ENCODE measurements around the gene CA5A.
"Not testable (repeated sequence)": the region's sequence is repeated elsewhere in the genome, so short reads cannot be mapped to it uniquely, and the experiment has no call there.

The CA5A gene

DNA sequence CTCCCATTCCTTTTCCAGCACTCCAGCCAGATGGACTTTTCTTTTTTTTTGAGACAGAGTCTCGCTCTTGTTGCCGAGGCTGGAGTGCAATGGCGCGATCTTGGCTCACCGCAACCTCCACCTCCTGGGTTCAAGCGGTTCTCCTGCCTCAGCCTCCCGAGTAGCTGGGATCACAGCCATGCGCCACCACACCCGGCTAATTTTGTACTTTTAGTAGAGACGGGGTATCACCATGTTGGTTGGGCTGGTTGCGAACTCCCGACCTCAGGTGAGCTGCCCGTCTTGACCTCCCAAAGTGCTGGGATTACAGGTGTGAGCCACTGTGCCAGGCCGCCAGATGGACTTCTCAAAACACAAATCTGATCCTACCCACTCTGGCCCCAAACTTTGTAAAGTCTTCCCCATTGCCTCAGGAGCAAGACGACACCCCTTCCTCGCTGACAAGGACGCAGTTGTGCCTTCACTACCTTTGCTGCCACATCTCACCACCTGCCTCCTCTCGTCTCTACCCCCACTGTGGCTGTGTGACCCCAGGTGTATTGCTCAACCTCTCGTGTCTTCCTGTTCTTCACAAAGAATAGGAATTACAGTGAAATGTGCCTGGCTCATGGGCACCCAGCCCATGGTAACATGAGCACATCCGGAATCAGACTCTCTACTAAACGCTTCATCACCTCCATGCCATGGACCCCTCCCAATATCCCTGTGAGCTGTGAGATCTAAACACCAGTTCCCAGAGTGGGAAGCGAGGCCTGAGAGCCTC is 11.2 kb upstream of the CA5A start:
- no peak for DNase-seq

GRCh38 chr16:87946596-87947347 is 10.4 kb upstream of the CA5A start:
- DNase-seq: no peak

- DNase-seq: peak; percentile 24
These were observed 9.2 kb upstream of the CA5A start for GRCh38 chr16:87945351-87946042.

DNA sequence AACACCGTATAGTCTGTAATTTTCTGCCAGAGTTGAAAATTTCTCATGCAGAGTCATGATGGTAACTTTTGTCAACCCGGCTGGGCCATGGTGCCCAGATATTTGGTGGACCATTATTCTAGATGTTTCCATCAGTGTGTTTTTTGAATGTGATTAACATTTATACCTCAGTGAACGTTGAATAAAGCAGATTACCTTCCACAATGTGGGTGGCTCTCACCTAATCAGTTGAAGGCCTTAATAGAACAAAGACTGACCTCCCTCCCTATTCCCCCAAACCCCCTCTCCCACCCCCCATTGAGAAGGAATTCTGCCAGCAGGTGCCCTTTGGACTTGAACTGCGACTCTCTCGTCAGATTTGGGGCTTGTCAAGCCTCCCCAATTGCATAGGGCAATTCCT is 6.4 kb upstream of the CA5A start:
- no peak for DNase-seq

- DNase-seq: no peak
These were observed 3.5 kb upstream of the CA5A start for GRCh38 chr16:87939562-87940423.

GRCh38 chr16:87938412-87938949 is 2.2 kb upstream of the CA5A start:
- no peak for DNase-seq

- not testable (repeated sequence) for DNase-seq
These were observed 858 bp upstream of the CA5A start for GRCh38 chr16:87937231-87937542.

DNA sequence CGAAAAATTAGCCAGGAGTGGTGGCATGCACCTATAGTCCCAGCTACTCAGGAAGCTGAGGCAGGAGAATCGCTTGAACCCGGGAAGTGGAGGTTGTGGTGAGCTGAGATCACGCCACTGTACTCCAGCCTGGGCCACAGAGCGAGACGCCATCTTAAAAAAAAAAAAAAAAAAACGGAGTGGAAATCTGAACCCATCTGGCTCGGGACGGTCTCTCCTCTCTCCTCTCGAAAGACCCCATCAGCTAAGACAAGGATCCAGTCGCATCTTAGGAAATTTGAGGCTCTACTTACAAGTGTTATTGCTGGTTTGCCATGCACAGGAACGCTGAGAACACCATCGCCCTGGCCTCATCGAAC is 334 bp downstream of the CA5A start:
- DNase-seq: not testable (repeated sequence)

GRCh38 chr16:87934752-87935425 is 1.4 kb downstream of the CA5A start:
- DNase-seq: not testable (repeated sequence)

DNA sequence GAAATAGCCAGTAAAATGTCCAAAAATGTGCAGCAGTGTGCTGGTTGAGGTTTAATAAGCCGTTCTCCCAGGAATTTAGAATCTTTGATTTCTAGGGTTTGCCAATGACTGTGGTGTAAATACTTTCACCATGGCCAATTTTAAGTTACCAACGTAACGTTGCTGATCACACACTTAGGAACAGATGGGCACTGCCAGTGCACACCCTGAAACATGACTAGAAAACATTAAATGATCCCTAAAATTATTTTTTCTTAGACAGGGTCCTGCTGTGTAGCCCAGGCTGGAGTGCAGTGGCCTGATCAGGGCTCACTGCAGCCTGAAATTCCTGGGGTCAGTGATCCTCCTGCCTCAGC is 3.2 kb downstream of the CA5A start:
- DNase-seq: no peak

GRCh38 chr16:87932475-87933139 is 3.7 kb downstream of the CA5A start:
- not testable (repeated sequence) for DNase-seq

DNA sequence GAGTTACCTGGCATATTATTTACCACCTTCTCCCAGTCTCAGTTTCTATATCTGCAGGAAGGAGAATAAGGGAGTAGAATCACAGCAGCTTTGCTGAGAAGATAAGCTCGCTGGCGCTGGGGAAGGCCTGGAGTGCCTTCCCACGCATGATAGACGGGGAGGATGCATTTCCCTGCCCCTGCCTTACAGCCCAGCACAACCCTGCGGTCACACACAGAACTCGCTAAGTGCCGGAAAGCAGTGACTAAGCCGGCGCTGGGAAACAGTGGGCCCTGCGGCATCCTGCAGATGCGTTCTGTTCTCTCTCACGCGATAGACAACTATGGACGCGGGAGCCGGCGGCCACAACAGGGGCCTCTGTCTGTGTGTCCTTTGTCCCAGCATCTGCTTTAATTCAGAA is 4.8 kb downstream of the CA5A start:
- DNase-seq: no peak

GRCh38 chr16:87930456-87930855 is 5.9 kb downstream of the CA5A start:
- DNase-seq: no peak

GRCh38 chr16:87929986-87930385 is 6.3 kb downstream of the CA5A start:
- peak; percentile 60 for DNase-seq

- no peak for DNase-seq
These were observed 9.2 kb downstream of the CA5A start for GRCh38 chr16:87927195-87927562.

GRCh38 chr16:87926246-87927194 is 9.8 kb downstream of the CA5A start:
- DNase-seq: no peak

- DNase-seq: no peak
These were observed 11.3 kb downstream of the CA5A start for GRCh38 chr16:87924811-87925670.

GRCh38 chr16:87924041-87924810 is 12.1 kb downstream of the CA5A start:
- DNase-seq: no peak
